Activated T-helper 9 cell treated with anti-CD3 and anti-CD28 coated beads, Interleukin-2, amount 50 U/mL, for 16 hours (primary cell): ENCODE data around the gene UBE4A.

Source experiments
- DNase-seq: peaks from one replicate; pipeline ENCODE4 v3.0.0-alpha.2; 2020; ENCODE audit warnings: low read depth

Gene UBE4A

GRCh38 chr11:118437208-118438125 lies 78.1 kb downstream of the UBE4A start:
- peak; percentile 37 for DNase-seq

- peak; percentile 36 for DNase-seq
Observed at GRCh38 chr11:118438314-118438931, 79.0 kb downstream of the UBE4A start.

- DNase-seq, result no peak
Observed at GRCh38 chr11:118439646-118440045, 80.2 kb downstream of the UBE4A start.

- no peak for DNase-seq
Observed at GRCh38 chr11:118441770-118442275, 82.4 kb downstream of the UBE4A start.

GRCh38 chr11:118442301-118442700 lies 82.9 kb downstream of the UBE4A start:
- DNase-seq, result no peak

- DNase-seq, result no peak
Observed at GRCh38 chr11:118442908-118443589, 83.6 kb downstream of the UBE4A start.

- no peak for DNase-seq
Observed at GRCh38 chr11:118443590-118444218, 84.3 kb downstream of the UBE4A start.

GRCh38 chr11:118447423-118447822 lies 88.0 kb downstream of the UBE4A start:
- no peak for DNase-seq

- no peak for DNase-seq
Observed at GRCh38 chr11:118448294-118448693, 88.9 kb downstream of the UBE4A start.
